OCI-LY7 (cell line): ENCODE results near the gene RRAD.

Experiments used
- CTCF ChIP-seq: fragments of 200-600 bp; sonication (generic); conservative IDR thresholded peaks from 2 replicates; pipeline ENCODE4 v1.5.1; 2014; ENCODE audit warnings: mild to moderate bottlenecking, antibody characterized with exemption, low read length, moderate library complexity, mixed read lengths
- EZH2phosphoT487 ChIP-seq: fragments of 200-600 bp; sonication (generic); IDR thresholded peaks from 2 replicates; pipeline ENCODE4 v1.6.1; 2018; ENCODE audit warnings: low read depth, borderline replicate concordance, mild to moderate bottlenecking, mixed run types, antibody characterized with exemption, low read length, moderate library complexity, mixed read lengths

DNA sequence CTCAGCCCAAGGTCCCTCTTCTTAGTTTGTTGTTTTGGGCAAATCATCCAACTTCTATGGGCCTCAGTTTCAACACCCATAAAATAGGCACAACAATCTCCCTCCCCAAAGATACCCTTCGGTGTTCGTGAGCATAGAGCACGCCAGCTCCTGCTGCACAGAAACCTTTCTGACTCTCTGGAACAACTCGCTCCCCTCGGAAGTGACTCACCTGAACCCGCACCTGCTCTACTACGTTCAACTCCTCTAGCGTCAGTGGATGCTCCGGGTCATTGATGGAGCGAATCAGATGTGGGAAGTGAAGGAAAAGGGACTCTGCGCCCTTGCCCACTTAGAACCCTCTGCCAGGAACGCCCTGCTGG lies 8.4 kb upstream of the RRAD start:
- TF ChIP-seq CTCF (no peak), EZH2phosphoT487 (no peak)
